ENCODE measurements around the gene BRD9. TPM values are rescaled to one million over a fixed set of nuclear protein-coding genes. Genes with fewer than 3 reads are reported as not detected.

Gene BRD9
- total RNA-seq, 4 donors from 2014 or later, result 29.6 to 91.3 (median 37.9) TPM

- no peak overlapping the region for H3K27ac ChIP-seq
- in situ Hi-C loops (cut with MboI; ENCODE audit: low pct_ligation_motif_present in 1 of 4, low pct_unique_long_range_greater_than_20kb in 1 of 4, low sequenced_read_pairs in 3 of 4), result loop anchor here (25.0 kb wide), 2 partner anchors 211 to 236 kb away; no protein-coding TSS in a partner anchor
- WGBS, 2 donors (ENCODE audit: low coverage in 1 of 2), result 11 to 47% methylated on average over 3 to 63 of the region's 65 CpGs
Measured at GRCh38 chr5:926417-927171, 34.0 kb upstream of the BRD9 start.

GRCh38 chr5:923281-923873 lies 30.8 kb upstream of the BRD9 start:
- Histone ChIP-seq H3K27me3 (peaks cover 27% of the 10 kb centered on the region), H3K27ac (no peak overlapping the region), H3K4me1 (peaks cover 0 to 11% (median 10%) of the 10 kb centered on the region in 4 donors), H3K9me3 (no peaks in the 10 kb centered on the region), H3K36me3 (no peaks in the 10 kb centered on the region), H3K4me3 (no peak overlapping the region)
- TF ChIP-seq CTCF (IDR thresholded peaks at IDR 0.05) (peak; percentile 75 to 89 (median 81)), POLR2AphosphoS5 (IDR thresholded peaks at IDR 0.05) (no peak)
- DNase-seq, result peak; percentile 79
- in situ Hi-C loops (cut with MboI; ENCODE audit: low pct_ligation_motif_present in 1 of 4, low pct_unique_long_range_greater_than_20kb in 1 of 4, low sequenced_read_pairs in 3 of 4), result loop anchor here in 1 of 4 donors (25.0 kb wide), 1 partner anchor 261 kb away; no protein-coding TSS in a partner anchor
- intact Hi-C loops (cut with DNase I; ENCODE audit: low total_unique reads), result loop anchor here (10.0 kb wide), 1 partner anchor 221 kb away; no protein-coding TSS in a partner anchor
- WGBS, 2 donors (ENCODE audit: low coverage in 1 of 2), result 24 to 42% methylated on average over 2 to 13 of the region's 17 CpGs

More at GRCh38 chr5:926417-927171, 34.0 kb upstream of the BRD9 start:
- TF ChIP-seq POLR2AphosphoS5 (IDR thresholded peaks at IDR 0.05) (no peak), CTCF (IDR thresholded peaks at IDR 0.05) (peak; percentile 13 to 33 (median 23)), POLR2A (IDR thresholded peaks at IDR 0.05) (no peak), EP300 (IDR thresholded peaks at IDR 0.05; ENCODE audit: low read depth) (no peak)
- Histone ChIP-seq H3K9me3 (no peaks in the 10 kb centered on the region), H3K4me1 (peaks cover 0 to 11% (median 10%) of the 10 kb centered on the region in 4 donors), H3K36me3 (no peaks in the 10 kb centered on the region), H3K27me3 (peaks cover 27% of the 10 kb centered on the region), H3K4me3 (peak overlapping the region in 3 of 4 donors; percentile 3 to 35 (median 28))
- no peak for DNase-seq
- intact Hi-C loops (cut with DNase I; ENCODE audit: low total_unique reads), result loop anchor here (10.0 kb wide), 1 partner anchor 218 kb away; no protein-coding TSS in a partner anchor

GRCh38 chr5:922436-923280 lies 30.1 kb upstream of the BRD9 start:
- Histone ChIP-seq H3K27me3 (peaks cover 27% of the 10 kb centered on the region), H3K4me3 (no peak overlapping the region), H3K36me3 (no peaks in the 10 kb centered on the region), H3K27ac (no peak overlapping the region), H3K9me3 (no peaks in the 10 kb centered on the region), H3K4me1 (peaks cover 0 to 11% (median 10%) of the 10 kb centered on the region in 4 donors)
- in situ Hi-C loops (cut with MboI; ENCODE audit: low pct_ligation_motif_present in 1 of 4, low pct_unique_long_range_greater_than_20kb in 1 of 4, low sequenced_read_pairs in 3 of 4) (loop anchor here in 1 of 4 donors (25.0 kb wide), 1 partner anchor 260 kb away; no protein-coding TSS in a partner anchor), intact Hi-C loops (cut with DNase I; ENCODE audit: low total_unique reads) (loop anchor here (10.0 kb wide), 1 partner anchor 222 kb away; no protein-coding TSS in a partner anchor)
- 94% methylated on average over 17 of the region's 17 CpGs; no CpG with 5 or more reads in 1 of the 2 donors for WGBS, 2 donors (ENCODE audit: low coverage in 1 of 2)
- DNase-seq, result no peak
- TF ChIP-seq CTCF (IDR thresholded peaks at IDR 0.05), result no peak
- TF ChIP-seq EP300 (IDR thresholded peaks at IDR 0.05; ENCODE audit: low read depth), result no peak
- TF ChIP-seq POLR2A (IDR thresholded peaks at IDR 0.05), result no peak
- TF ChIP-seq POLR2AphosphoS5 (IDR thresholded peaks at IDR 0.05), result no peak

All from transverse colon (tissue), 4 donors.